Cortex of kidney (tissue), 1 donor: ENCODE data around the gene A4GNT.

Experiments used
- DNase-seq: peaks from one replicate; lab custom pipeline; 2025; lab: John Stamatoyannopoulos, UW

Gene A4GNT

GRCh38 chr3:138078901-138079344 lies 53.3 kb downstream of the A4GNT start:
- DNase-seq, result no peak

DNA sequence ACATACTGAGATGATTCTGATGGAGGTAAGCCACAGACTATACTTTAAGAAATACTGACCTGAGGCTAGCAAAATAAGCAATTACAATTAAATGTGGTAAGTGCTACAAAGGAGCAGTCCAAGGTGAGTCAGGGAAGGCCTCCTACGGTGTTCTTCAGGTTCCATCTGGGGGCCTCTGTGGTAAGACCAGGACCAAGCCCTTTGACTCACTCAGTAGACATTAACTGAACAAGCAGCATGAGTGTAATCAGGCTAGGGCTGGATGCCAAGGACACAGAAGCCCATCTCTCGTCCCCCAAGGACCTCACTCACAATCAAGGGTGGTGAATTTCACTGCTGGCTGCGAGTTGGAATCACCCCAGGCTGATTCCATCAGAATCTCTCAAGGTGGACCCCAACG lies 54.1 kb downstream of the A4GNT start:
- DNase-seq, result no peak
